Fibroblast of skin of back (primary cell): ENCODE measurements around the gene ZNRF1.
A peak's percentile ranks its signal among the peaks of the same experiment; 100 is the strongest.
"Not testable (repeated sequence)": the region's sequence is repeated elsewhere in the genome, so short reads cannot be mapped to it uniquely, and the experiment has no call there.

ENCODE experiments used
- DNase-seq: peaks from one replicate; pipeline ENCODE4 v3.0.0-alpha.2; 2013

Gene ZNRF1

DNA sequence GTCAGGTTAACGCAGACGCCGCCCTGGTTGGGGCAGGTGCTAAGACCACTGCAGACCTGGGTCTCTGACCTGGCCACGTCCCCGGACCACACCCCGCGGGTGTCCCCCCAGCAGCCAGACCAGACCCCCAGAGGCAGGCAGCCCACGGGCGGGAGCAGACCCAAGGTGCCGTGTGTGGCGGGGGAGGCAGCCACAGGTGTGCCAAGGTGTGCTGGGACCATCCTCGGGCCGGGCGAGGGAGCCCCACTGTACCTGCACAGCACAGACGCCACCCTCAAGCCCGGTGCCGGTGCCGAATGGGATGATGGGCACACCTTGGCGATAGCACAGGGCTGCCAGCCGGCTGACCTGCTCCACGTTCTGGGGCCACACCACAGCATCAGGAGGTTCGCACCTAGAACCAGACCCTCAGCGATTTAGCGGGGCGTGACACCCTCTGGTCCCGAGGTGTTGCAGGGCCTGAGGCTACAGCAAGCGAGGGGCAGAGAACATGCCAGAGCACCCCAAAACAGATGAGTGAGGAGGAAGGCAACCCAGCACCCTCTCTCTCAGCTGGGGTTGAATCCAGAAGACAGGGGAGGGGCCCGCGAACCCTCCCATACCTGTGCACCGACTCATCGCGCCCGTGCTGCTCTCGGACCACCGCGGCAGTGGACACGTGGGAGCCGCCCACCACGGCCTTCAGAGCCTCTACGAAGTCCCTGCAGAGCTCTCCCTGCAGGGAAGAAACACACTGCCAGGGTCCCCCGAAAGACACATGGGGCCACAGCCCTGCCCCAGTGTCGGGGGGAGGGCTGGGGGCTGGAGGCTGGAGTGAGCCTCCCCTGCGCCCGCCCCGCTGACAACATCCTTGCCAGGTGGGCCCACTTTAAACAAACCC, 116.4 kb downstream of the ZNRF1 start:
- DNase-seq = no peak

DNA sequence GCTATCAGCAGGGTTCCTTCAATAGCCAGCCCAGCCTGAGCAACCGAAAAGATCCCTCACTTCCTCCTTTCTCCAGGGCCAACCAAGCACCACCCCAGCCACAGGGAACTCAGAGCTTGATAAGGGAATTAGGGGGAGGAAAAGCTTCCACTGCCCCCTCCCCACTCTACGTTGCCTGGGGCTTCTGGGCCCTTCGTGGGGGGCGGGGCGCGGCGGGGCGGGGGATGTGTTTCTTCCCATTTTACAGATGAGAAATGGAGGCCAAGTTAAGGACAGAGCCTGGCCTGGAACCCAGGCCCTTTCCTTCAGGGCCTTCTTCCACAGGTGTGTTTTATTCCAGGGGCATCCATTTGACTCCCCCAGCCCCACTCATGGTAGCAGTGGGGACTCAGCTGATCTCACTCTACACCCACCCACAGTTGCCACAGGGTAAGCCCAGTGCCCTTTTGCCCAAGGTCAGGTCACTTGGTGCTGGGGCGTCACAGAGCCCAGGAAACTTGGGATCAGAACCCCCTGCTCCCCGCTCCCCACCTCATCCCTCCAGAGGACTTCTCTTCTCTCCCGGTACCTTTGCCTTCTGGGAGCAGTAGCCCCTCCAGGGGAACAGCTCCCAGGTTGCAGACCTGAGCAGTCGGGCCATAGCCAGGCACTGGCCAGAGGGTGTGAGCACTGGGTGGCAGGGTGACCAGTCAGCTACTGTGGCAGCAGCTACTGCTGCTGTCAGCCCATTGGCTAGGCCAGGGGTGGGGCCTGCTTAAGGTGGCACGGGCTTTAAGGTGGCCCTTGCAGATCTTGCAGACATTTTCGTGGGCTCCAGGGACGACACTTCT, 117.5 kb downstream of the ZNRF1 start, which contains the start of gene LDHD:
TSS of gene LDHD (minus strand) at position 700 of the 830 bp plus-strand sequence. CDS start at position 640, 60 bp downstream.
- peak; percentile 41 for DNase-seq

DNA sequence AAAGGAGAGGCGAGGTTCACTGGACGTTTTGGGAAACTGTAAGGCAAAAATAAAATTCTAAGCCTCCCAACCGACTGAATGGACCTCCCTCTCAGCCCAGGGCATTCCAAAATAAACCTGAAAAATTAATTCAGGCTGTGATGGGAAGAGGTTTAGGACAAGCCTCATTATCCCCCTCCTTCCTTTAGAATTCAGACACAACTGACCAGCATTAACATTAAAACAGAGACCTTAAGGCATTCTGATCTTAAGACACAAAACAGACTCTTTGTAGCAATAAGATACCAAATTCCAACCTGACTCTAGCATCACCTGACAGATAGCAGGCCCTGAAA, 118.1 kb downstream of the ZNRF1 start:
- DNase-seq = no peak

DNA sequence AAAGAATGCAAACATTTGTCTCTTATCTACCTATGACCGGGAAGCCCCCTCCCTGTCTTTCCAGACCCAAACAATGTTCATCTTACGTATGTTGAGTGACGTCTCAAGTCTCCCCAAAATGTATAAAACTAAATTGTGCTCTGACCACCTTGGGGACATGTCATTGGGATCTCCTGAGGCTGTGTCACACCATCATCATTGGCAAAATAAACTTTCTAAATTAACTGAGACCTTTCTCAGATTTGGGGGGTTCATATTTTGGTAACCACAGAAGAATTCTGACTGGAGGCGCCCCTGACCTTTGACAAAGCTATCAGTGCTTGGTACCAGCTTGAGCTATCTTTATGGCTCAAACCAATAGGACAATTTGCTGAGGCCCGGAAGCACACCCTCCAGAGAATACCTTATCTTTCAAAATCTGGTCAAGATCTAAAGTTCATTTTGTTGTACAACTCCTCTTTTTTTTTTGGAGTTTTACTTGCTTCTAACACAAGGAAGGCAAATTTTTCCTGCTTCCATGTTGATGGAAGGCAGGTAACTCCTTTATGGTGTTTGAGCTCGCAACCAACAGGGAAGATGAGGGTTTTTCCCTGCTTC, 120.2 kb downstream of the ZNRF1 start:
- DNase-seq = no peak

DNA sequence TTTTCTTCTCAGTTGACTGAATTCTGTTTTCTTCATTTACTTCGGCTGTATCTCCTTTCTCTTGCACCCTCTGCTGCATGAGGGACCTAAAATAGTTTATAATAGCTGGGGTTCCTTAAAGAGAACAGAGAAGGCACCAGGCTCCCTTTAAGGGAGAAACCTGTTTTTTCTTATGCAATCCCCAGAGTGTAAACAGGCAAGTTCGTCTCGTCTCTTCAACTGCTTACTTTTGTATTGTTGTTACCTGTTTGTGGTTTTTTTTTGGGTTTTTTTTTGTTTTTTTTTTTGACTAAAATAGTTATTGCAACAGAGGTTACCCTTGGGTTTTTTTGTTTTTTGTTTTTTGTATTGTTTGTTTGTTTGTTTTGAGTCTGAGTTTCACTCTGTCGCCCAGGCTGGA, 121.4 kb downstream of the ZNRF1 start:
- DNase-seq = no peak

DNA sequence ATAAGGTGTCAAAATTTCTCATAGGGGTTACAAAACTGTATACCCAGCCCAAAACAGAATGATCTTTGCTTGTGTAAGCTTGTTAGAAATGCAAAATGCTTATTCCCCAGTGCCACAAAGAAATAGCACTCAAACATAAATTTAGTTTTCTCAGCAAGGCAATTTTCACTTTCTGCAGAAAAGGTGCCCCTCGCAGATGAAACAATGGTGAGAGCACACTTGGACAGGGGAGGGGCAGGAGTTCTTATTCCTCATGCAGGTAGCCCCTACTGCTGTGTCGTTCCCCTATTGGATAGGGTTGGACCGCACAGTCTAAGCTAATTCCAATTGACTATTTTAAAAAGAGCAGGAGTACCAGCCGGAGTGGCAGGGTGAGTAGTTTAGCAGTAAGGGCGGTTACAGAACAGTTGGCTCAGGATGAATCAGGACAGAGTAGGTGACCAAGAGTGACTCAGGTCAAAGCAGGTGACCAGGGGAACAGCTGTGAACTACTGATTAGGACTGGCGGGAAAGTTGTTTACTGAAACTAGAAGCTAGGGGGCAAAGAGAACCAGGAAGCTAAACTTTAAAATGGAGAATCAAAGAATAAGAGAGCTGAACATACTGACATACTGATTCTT, 123.2 kb downstream of the ZNRF1 start:
- DNase-seq = no peak

DNA sequence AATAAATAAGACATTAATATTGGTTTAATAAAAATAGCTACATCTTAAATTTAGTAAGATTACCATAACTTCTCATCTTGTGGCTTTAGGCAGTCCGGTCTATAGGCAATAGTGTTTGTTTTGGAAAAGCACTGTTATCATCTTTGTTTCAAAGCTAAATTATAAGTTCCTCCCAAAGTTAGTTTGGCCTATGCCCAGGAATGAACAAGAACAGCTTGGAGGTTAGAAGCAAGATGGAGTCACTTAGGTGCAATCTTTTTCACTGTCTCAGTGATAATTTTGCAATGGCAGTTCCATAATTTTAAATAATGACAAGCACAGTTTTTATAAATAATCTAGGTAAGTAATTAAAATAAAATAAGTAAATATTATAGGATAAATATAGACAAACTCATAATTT, 123.8 kb downstream of the ZNRF1 start:
- no peak for DNase-seq

DNA sequence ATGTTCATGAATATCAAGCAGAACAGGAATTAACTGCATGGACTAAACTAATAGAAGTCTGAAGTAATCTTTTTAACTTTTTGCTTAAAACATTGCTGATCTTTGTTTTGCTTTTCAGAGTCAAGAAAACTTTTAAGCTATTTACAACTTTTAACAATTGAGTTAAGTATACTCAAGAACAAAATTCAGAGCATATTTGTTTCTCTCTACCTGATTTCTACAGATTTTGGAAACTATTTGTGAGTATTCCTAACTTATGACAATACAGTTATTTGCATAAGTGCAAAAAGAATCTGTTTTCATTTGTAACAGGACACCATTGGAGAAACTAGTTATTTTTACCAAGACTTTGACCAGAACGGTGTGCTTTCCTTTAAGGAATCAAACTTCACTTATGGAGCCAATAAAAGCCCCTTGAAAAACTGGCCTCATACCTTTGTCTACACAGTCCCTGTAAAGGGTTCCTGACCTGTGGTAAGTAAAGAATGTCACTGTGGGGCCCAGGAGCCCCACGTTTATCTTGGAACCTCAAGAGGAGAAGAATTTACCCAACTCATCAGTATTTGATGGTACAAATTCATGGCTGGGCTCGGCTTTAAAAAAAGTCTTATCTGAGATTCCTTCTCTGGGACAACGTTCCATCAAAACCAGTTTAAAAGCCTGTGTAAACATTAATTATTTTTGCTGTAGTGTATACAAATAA, 129.0 kb downstream of the ZNRF1 start:
- no peak for DNase-seq

DNA sequence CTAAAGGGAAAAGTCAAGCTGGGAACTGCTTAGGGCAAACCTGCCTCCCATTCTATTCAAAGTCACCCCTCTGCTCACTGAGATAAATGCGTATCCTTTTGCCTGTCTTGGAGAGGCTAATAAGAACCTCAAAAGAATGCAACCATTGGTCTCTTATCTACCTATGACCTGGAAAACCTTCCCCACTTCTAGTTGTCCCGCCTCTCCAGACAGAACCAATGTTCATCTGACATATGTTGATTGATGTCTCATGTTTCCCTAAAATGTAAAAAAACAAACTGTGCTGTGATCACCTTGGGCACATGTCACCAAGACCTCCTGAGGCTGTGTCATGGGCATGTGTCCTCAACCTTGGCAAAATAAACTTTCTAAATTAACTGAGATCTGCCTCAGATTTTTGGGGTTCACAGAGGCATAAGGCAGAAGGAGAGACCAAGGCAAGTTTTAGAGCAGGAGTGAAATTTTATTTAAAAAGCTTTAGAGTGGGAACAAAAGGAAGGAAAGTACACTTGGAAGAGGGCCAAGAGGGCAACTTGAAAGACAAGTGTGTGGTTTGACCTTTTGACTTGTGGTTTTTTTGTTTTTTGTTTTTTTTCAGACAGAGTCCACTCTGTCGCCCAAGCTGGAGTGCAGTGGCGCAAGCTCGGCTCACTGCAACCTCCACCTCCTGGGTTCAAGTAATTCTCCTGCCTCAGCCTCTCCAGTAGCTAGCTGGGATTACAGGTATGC, 130.8 kb downstream of the ZNRF1 start:
- not testable (repeated sequence) for DNase-seq

DNA sequence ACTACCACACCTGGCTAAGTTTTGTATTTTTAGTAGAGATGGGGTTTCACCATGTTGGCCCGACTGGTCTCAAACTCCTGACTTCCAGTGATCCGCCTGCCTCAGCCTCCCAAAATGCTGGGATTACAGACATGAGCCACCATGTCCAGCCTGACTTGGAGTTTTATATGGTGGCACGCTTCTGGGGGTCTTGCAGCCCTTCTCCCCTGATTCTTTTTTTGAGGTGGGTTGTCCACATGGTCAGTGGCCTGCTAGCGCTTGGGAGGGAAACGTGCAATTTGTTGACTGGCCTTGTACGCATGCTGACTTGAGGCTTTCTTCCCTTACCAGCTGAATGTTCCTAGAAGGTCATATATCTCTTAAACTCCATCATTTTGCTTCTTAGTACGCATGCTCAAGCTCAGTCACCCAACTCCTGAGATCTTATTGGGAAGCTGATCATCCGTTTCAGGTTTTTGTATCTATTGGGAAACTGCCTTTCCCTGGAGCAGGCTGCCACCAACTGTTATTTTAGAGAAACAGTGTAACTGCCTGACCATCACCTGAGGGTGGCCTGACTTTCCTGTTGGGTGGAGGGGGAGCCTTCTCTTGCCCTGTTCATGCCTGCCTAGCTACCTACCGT, 131.4 kb downstream of the ZNRF1 start:
- DNase-seq = no peak

DNA sequence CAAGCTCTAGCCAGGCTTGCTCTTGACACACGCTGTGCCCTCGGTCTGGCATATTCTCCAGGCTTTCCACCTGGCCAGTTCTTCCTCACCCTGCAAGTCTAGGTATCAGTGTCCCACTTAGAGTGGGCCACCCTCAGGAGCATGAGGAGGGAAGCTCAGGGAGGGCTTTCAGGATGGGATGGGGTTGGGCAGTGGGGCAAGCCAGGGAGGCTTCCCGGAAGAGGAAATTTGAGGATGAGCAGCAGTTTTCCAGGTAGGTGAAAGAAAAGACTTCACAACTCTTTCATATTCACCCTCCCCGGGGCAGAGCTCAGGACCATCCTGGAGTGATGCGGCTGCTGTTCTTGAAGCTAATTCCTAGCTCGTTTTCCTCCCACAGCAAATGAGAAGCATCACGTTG, 132.3 kb downstream of the ZNRF1 start:
- no peak for DNase-seq

DNA sequence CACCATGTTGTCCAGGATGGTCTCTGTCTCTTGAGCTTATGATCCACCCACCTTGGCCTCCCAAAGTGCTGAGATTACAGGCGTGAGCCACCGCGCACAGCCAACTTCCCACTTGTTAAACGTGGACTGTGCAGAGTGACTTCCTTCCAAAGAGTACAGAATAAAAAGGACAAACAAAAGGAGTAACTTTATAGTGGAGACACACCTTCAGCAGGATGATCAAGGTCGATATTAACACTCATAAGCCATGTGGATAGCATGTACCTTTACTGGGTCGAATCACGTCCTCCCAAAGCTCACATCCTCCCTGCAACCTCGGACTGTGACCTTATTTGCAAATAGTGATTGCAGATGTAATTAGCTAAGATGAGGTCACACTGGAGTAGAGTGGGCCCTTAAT, 139.4 kb downstream of the ZNRF1 start:
- DNase-seq = no peak

DNA sequence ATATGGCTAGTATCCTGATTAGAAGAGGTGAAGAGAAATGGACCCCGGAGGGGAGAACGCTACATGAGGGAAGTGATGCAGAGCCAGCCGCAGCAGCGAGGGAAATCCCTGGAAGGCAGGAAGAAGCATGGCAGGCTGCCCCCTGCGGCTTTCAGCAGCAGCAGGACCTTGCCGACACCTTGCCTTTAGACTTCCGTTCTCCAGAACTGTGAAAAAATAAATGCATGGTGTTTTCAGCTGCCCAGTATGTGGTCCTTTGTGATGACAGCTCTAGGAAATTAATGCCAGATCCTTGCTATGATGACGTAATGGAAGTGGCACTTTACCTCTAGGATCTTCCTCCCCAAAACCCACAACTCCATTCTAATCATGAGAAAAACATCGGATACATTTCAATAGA, 139.8 kb downstream of the ZNRF1 start:
- DNase-seq = peak; percentile 84

DNA sequence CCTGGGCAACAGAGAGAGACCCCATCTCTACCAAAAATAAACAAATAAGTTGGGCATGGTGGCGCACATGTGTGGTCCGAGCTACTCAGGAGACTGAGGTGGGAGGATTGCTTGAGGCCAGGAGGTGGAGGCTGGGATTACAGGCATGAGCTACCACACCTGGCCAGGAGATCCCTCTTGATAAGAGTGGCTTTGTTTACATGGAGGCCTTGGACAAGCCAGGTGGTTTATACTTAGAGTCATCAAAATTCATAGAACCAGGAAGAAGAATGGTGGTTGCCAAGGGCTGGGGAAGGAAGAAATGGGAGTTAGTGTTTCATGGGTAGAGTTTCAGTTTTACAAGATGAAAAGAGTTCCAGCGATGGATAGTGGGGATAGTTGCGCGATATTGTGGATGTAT, 140.7 kb downstream of the ZNRF1 start:
- no peak for DNase-seq

DNA sequence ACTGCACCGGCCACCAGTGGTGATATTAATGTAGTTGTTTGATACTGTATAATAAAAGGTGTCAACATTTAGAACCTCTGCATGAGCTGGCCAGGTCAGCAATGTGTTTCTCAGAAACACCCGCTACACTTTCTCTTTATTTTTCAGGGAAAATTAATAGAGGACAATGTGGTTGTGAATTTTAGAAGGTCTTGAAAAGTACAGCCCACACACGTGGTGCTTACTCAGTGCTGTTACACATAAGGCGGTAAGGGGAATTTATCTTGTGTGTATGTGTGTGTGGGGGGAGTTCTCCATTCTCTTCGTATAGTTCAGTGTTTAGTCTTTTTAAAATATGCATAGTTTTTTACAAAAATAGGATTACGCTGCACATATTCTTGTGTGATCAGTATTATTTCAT, 145.1 kb downstream of the ZNRF1 start:
- DNase-seq = no peak

DNA sequence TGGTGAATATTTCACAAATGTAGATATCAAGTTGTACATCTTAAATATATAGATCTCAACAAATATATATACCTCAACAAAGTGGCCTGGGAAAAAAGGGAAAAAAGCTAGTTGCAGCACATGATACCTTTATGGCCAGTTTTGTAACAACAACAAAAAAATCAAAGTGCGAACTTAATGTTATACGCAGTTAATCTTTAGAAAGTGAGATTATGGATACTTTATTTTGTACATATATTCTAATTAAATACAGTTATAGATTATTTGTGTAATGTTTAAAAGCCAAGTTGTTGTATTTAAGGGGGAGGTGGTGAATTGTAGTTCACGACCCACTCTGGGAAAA, 149.1 kb downstream of the ZNRF1 start:
- DNase-seq = no peak

DNA sequence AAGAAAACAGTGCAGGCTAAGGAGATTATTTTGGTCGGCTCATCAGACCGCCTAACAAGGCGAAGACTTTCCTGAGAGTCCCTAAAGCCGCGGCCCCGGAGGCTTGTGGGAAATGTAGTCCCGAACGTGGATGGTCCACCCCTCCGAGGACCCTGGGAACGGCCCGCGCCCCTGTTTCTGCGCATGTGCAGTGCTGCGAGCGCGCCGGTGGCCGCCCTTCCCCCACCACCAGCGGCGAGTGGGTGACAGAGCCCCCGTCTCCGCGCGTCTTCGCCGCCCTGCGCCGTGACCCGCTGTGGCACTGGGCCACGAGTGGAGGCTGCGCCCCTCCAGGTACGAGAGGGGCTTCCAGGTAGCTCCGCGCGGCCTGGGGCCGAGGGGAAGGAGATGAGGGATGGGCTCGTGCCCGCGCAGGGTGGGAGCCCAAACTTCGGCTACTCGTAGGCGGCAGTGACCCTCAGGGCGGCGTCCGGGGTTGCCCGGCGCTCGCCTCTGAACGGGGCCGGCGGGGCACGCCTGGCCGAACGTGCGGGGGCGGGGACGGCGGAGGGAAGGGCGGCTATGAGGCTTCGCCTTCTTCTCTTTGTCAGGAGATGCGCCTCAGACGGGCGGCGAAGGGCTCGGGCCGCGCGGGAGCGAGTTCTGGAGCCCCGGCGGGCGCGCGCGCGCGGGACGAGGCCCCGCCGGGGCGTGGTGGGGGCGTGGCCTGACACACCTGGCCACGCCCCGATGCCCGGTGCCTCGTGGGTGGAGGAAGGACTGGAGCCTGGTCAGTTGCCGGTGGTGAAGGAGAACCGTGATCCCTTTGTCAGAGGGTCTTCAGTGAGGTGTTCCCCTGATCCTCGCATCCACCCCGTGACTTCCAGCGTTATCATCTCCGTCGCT, 149.7 kb downstream of the ZNRF1 start, which contains the start of gene ZFP1:
TSS of gene ZFP1 (plus strand) at position 214 of the 885 bp plus-strand sequence. CDS start 4,428 bp downstream, outside the sequence.
- peak; percentile 93 for DNase-seq

DNA sequence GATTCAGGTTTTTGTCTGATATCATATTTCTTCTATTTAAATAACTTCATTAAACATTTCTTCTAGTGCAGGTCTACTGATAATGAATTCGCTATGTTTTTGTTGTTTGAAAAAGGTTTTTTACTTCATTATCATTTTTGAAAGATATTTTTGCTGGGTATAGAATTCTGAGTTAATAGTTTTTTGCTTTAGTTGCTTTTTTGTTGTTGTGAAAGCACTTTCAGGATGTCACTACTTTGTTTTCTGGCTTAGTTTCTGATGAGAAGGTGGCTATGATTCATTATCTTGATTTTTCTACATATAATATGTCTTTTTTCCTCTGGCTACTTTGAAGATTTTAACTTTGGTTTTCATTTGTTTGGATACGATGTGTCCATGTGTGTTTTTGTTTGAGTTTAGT, 153.0 kb downstream of the ZNRF1 start:
- no peak for DNase-seq

DNA sequence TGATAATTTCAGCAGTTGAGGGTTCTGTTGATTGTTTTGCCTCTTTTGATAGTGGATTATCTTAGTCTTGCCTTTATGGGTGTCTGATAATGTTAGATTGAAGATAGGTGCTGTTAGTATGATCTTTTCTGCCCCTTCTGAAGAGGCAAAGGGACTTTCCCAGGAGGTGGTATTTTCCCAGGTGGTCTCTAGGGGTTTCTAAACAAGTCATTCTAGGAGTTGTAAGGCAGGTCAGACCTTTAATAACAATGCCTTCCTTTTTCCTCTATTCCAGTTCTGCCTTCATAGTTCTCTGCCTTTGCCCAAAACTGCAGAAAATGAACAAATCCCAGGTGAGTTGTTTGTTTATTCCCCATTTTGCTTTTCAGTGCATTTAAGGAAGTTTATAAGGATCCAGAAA, 153.8 kb downstream of the ZNRF1 start:
- DNase-seq = no peak

DNA sequence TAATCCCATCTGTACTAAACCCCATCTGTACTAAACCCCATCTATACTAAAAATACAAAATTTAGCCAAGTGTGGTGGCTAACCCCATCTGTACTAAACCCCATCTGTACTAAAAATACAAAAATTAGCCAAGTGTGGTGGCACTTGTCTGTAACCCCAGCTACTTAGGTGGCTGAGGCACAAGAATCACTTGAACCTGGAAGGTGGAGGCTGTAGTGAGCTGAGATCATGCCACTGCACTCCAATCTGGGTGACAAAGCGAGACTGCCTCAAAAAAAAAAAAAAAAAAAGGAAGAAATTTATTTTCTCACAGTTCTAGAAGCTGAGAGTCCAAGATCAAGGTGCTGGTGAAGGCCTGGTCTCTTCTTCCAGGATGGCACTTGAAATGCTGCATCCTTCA, 161.6 kb downstream of the ZNRF1 start:
- DNase-seq = no peak
